ENCODE measurements around the gene SNX7. TPM values are rescaled to one million over a fixed set of nuclear protein-coding genes. Genes with fewer than 3 reads are reported as not detected.

Gene SNX7
- total RNA-seq, 2 experiments from 2014 or later = 0.18 TPM; not detected in 1

DNA sequence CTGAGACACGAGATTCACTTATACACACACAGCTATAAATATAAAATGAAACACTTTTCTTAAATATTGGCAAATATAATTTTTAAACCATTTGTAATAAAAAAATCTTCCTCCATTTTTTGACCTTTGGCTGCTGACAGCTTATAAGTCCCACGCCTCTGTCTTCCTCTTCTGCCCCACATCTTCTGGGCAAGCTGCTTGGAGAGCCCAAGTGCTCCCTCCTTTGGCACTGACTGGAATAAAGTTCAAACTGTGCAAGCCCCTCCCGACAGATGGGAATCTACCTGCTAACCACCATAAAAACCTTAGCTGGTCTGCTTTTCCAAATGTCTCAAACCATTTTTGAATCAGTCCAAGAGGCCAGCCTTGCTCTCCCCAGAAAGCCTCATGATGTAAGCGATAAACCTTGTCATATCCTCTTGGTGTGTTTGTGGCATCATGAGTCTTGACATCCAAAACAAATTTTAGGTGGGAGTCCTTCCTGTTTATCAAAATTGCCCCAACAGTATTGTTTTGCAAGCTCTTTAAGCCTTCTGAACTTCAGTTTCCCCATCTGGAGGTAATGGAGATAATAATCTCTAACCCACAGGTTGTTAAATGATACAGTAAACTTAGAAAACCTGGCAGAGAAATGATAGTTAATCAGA, 99.8 kb downstream of the SNX7 start:
- no peaks in the 10 kb centered on the region for H3K36me3 Mint-ChIP-seq (ENCODE audit: low read depth)
- POLR2A ChIA-PET = no interaction called here
- no peaks in the 10 kb centered on the region for H3K27me3 Mint-ChIP-seq
- peaks cover 7% of the 10 kb centered on the region for H3K4me1 Mint-ChIP-seq
- no peak for DNase-seq
- no peak overlapping the region for H3K27ac Mint-ChIP-seq
- no peak overlapping the region for H3K4me3 Mint-ChIP-seq
- CTCF ChIA-PET = interaction anchor here (0.8 kb wide), 1 partner anchor 946 kb away, joined by 3 read pairs; no protein-coding TSS in a partner anchor
- H3K9me3 Mint-ChIP-seq = no peaks in the 10 kb centered on the region

DNA sequence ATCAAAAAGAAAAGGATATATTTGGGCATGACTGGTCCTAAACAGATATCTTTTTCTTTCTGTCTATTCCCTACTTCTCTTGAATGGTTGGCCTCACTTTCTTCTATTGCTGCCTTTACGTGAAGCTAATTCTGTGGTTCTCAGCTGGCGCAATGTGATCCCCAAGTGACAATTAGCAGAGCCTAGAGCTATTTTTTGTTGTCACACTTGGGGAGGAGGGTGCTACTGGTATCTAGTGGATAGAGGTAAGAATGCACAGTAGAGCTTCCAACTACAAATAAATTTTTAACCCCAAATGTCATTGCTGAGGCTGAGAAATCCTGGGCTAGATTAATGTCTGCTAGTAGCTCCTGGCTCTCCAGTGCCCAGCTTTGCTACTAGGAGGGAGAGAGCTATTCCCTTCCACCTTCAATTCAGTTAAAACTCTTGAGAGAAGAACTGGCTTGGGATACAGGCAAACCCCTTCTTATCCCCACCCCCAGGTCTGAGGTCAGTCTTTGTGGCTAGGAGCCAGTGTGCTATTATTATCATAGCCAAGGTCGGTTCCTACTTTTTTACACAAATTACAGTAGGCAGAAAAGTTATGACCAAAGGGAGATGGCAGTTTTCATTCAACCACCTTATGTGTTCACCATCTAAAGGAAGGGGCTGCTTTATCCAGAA, 102.1 kb downstream of the SNX7 start:
- POLR2A ChIA-PET = no interaction called here
- CTCF ChIA-PET = no interaction called here

DNA sequence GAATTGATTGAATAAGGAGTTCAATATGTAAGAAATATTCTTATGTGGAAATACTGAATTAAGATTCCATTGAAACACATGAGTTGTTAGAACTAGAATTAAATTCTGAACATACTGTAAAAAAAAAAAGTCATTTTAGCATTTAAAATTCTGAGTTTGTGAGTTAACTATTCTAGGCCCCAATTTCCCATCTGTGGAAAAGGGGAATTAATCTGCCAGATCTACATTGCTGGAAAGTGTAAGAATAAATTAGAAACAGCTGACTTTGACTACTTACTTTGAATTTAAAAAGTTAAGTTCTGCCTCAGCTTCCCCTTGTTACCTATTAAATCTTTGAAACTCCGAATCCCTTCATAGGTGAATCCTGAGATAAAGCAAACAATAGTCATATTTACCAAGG, 103.0 kb downstream of the SNX7 start:
- no peaks in the 10 kb centered on the region for H3K27me3 Mint-ChIP-seq
- H3K4me1 Mint-ChIP-seq = peaks cover 7% of the 10 kb centered on the region
- ChIA-PET CTCF (interaction anchor here (0.8 kb wide), 1 partner anchor 26 kb away, joined by 3 read pairs; no protein-coding TSS in a partner anchor), POLR2A (no interaction called here)
- H3K9me3 Mint-ChIP-seq = no peaks in the 10 kb centered on the region
- no peaks in the 10 kb centered on the region for H3K36me3 Mint-ChIP-seq (ENCODE audit: low read depth)
- H3K27ac Mint-ChIP-seq = no peak overlapping the region
- DNase-seq = no peak
- no peak overlapping the region for H3K4me3 Mint-ChIP-seq

More for the DNA sequence above, 102.1 kb downstream of the SNX7 start:
- DNase-seq = no peak
- Mint-ChIP-seq H3K27ac (no peak overlapping the region), H3K27me3 (no peaks in the 10 kb centered on the region), H3K4me1 (peaks cover 7% of the 10 kb centered on the region), H3K36me3 (ENCODE audit: low read depth) (no peaks in the 10 kb centered on the region), H3K9me3 (no peaks in the 10 kb centered on the region), H3K4me3 (no peak overlapping the region)

DNA sequence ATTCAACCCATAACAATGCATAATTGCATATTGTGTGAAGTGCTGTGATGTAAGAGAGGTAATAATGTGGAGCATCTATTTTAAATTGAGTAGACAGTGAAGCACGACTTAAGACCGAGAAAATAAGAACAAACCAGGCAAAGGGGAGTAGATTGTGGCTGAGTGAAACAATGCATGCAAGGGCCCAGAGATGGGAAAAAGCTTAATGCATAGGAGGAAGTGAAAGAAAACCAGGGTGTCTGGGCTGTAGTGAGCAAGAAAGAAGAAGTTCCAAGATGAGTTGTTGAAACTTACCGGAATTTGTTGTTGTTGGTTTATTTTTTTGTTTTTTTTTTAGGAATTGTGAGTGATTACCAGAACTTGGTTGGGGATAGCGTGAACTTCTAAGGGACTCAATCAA, 104.7 kb downstream of the SNX7 start:
- H3K4me3 Mint-ChIP-seq = no peak overlapping the region
- ChIA-PET CTCF (no interaction called here), POLR2A (no interaction called here)
- no peaks in the 10 kb centered on the region for H3K9me3 Mint-ChIP-seq
- H3K27me3 Mint-ChIP-seq = no peaks in the 10 kb centered on the region
- H3K36me3 Mint-ChIP-seq (ENCODE audit: low read depth) = no peaks in the 10 kb centered on the region
- no peak overlapping the region for H3K27ac Mint-ChIP-seq
- H3K4me1 Mint-ChIP-seq = peaks cover 6% of the 10 kb centered on the region
- DNase-seq = no peak

DNA sequence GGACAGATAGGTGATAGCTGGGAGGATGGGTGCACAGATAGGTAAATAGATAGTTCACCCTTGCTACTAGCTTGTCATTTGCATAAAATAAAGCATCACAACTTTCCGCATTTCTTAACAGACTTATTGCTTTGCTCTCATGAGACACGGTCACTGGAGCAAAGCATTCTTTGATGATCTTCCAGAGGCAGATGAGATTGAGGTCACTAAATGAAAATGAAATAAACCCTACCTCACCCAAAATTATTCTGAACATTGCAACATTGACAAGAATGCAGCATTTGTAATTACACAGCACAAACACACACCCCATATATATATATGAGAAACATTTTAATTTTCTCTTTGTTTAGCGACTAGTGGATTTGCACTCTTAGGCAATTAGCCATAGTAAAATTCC, 107.6 kb downstream of the SNX7 start:
- Mint-ChIP-seq H3K27me3 (no peaks in the 10 kb centered on the region), H3K4me3 (no peak overlapping the region), H3K36me3 (ENCODE audit: low read depth) (no peaks in the 10 kb centered on the region), H3K4me1 (no peaks in the 10 kb centered on the region), H3K9me3 (no peaks in the 10 kb centered on the region), H3K27ac (no peak overlapping the region)
- DNase-seq = no peak
- ChIA-PET CTCF (interaction anchor here (1.1 kb wide), 1 partner anchor 19 kb away, joined by 3 read pairs; no protein-coding TSS in a partner anchor), POLR2A (no interaction called here)

DNA sequence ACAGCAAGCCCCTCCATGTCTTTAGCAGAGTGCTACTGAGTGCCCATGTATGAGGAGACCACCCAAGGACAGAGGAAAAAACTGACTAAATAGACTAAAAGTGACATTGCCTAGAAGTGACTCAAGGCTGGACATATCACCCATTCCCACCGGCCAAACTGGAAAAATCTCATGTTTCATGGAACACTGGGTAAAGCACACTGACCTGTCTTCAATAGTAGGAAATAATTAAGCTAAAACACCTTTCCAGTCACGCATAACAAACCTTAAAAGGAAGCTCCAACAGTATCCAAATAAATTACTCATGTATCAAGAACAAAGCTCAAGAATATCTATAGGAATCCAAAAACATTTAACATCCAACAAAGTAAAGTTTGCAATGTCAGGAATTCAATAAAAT, 120.4 kb downstream of the SNX7 start:
- no peaks in the 10 kb centered on the region for H3K4me1 Mint-ChIP-seq
- H3K36me3 Mint-ChIP-seq (ENCODE audit: low read depth) = no peaks in the 10 kb centered on the region
- ChIA-PET CTCF (interaction anchor here (1.0 kb wide), 1 partner anchor 12 kb away, joined by 3 read pairs; no protein-coding TSS in a partner anchor), POLR2A (no interaction called here)
- DNase-seq = no peak
- H3K4me3 Mint-ChIP-seq = no peak overlapping the region
- H3K27ac Mint-ChIP-seq = no peak overlapping the region
- no peaks in the 10 kb centered on the region for H3K27me3 Mint-ChIP-seq
- peaks cover 5% of the 10 kb centered on the region for H3K9me3 Mint-ChIP-seq

DNA sequence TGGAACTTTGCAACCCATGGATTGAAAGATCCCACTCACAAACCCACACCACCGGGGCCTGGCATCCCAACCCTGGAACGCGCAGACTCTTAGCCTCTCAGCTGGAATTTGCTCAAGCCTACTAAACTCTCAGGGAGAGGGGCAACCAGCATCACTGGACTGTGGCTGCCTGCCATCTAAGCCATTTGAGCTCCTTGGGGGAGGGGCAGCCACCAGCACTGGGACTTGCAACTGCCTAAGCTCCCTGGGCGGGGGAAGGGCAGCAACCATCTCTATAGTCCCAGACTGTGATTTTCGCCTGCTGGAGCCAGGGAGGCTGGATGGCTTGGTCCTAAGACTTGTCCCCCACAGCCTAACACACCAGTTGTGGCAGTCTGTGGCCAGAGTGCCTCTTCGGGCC, 122.3 kb downstream of the SNX7 start:
- Mint-ChIP-seq H3K27me3 (no peaks in the 10 kb centered on the region), H3K4me1 (no peaks in the 10 kb centered on the region), H3K4me3 (no peak overlapping the region), H3K36me3 (ENCODE audit: low read depth) (no peaks in the 10 kb centered on the region), H3K9me3 (peaks cover 5% of the 10 kb centered on the region), H3K27ac (no peak overlapping the region)
- ChIA-PET POLR2A (no interaction called here), CTCF (interaction anchor here (2.0 kb wide), 1 partner anchor 10 kb away, joined by 6 read pairs; no protein-coding TSS in a partner anchor)
- no peak for DNase-seq

DNA sequence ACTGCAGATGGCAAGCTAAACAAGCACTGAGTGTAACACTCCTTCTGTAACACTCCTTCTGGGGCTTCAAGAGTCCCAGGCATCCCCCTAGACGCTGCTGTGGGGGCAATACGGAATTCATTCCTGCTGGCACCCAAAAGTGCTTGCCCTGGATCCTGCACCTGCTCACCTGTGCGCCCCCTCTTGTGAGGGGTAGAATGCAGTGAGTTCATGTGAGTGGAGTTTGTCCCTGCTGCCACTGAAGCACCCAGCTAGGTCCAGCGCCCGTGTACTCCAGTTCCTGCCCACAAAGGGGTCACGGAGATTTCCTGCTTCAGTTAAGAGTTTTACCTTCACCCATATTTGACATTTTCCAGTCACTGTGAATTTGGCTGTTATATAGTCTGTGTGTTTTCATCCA, 130.0 kb downstream of the SNX7 start:
- no peak for DNase-seq
- no peaks in the 10 kb centered on the region for H3K9me3 Mint-ChIP-seq
- H3K36me3 Mint-ChIP-seq (ENCODE audit: low read depth) = no peaks in the 10 kb centered on the region
- ChIA-PET CTCF (interaction anchor here (1.2 kb wide), 1 partner anchor 21 kb away, joined by 3 read pairs; no protein-coding TSS in a partner anchor), POLR2A (no interaction called here)
- H3K4me3 Mint-ChIP-seq = no peak overlapping the region
- H3K27me3 Mint-ChIP-seq = no peaks in the 10 kb centered on the region
- peaks cover 1% of the 10 kb centered on the region for H3K4me1 Mint-ChIP-seq
- no peak overlapping the region for H3K27ac Mint-ChIP-seq

DNA sequence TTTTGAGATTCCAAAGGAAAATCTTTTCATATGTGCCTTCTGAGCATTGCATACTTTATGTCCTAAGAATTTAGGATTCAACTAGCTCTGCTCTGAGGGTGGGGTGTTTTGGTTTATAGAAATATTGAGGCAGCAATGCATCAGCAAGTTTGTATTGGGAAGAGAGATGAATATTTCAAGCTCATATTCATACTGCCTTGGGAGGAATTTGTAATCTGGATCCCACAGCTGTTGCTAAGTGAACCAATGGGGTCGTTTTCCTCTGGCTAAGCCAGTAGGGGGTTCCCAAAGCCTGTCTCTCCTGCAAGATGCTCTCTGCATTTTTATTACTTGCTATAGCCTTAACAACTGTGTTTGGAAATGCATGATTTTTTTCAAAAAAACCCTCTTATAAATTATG, 130.6 kb downstream of the SNX7 start:
- peaks cover 1% of the 10 kb centered on the region for H3K4me1 Mint-ChIP-seq
- H3K27ac Mint-ChIP-seq = no peak overlapping the region
- no peak for DNase-seq
- ChIA-PET CTCF (interaction anchor here (1.2 kb wide), 1 partner anchor 20 kb away, joined by 3 read pairs; no protein-coding TSS in a partner anchor), POLR2A (no interaction called here)
- H3K27me3 Mint-ChIP-seq = no peaks in the 10 kb centered on the region
- H3K36me3 Mint-ChIP-seq (ENCODE audit: low read depth) = no peaks in the 10 kb centered on the region
- H3K4me3 Mint-ChIP-seq = no peak overlapping the region
- no peaks in the 10 kb centered on the region for H3K9me3 Mint-ChIP-seq

DNA sequence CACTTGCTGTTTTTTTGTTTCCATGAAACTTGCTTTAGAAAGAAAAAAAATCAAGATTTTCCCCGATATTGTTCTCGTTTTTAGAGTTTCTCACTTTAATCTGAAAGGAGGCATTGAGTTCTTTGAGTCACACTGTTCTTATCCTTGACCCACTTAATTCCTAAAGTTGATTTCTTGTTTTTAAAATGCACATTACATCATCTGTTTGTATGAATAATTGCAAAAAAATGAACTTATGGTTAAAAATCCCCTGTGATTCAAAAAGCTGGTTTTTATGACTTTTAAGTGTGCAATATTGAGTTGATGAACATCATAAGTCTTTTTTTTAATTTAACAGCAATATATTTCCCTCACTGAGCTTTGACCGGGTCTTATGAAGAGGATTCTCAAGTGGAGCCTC, 131.6 kb downstream of the SNX7 start:
- DNase-seq = no peak
- peaks cover 6% of the 10 kb centered on the region for H3K4me1 Mint-ChIP-seq
- H3K27me3 Mint-ChIP-seq = no peaks in the 10 kb centered on the region
- H3K9me3 Mint-ChIP-seq = no peaks in the 10 kb centered on the region
- ChIA-PET CTCF (interaction anchor here (1.0 to 2.3 kb wide), 8 partner anchors 8 to 911 kb away, joined by 3 to 14 read pairs (median 4); no protein-coding TSS in a partner anchor), POLR2A (no interaction called here)
- no peak overlapping the region for H3K4me3 Mint-ChIP-seq
- no peak overlapping the region for H3K27ac Mint-ChIP-seq
- H3K36me3 Mint-ChIP-seq (ENCODE audit: low read depth) = no peaks in the 10 kb centered on the region

DNA sequence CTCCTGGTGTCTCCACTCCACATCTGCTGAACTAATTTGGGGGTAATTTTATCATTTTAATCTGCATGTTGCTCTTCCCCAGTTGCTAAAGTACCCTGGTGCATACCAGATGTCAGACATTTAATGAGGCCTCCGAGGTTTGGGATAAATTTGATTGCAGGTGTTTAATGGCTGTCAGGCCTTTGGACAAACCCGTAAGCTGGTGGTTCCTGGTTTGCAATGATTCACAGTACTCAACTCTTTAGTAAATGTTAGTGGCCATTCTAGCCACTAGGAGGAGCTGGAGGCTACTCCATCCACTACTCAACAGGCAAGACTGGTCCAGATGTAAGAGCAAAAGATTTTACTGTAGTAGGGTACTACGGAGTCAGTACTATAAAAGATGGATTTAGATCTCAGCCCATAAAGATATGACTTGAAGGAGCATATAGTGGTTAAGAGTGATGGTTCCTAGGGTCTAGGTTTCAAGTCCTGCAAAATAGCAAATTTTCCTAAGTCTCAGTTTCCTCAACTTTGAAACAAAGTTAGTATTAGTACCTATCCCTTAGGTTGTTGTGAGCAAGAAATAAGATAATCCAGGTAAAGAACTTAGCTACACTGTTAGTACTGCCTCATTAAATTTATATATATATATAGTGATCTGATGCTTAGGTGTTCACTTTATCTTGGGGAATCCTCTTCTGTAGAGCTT, 132.8 kb downstream of the SNX7 start:
- DNase-seq = peak; percentile 52
- H3K9me3 Mint-ChIP-seq = no peaks in the 10 kb centered on the region
- no peaks in the 10 kb centered on the region for H3K27me3 Mint-ChIP-seq
- no peaks in the 10 kb centered on the region for H3K36me3 Mint-ChIP-seq (ENCODE audit: low read depth)
- H3K4me1 Mint-ChIP-seq = peaks cover 8% of the 10 kb centered on the region
- ChIA-PET CTCF (interaction anchor here (0.7 to 2.3 kb wide), 14 partner anchors 10 to 913 kb away, joined by 3 to 14 read pairs (median 4); no protein-coding TSS in a partner anchor), POLR2A (no interaction called here)
- H3K4me3 Mint-ChIP-seq = no peak overlapping the region
- H3K27ac Mint-ChIP-seq = no peak overlapping the region

DNA sequence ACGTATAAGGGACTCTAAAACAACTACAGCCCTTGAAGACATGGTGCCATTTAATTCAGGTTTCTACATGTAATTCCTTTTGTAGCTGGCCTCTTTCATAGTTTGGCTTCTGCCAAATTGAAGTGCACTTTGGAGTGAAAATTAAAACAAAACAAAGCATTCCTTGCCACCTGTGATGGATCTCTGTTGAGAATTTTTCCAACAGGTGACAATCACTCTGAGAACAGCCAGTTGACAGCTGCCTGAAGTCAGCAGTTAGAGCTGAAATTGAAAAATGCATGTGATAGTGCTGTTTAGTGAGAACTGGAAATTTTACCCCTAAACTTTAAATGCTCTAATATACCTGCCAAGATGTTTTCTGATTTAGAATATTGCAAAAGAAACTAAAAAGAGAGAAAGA, 134.5 kb downstream of the SNX7 start:
- Mint-ChIP-seq H3K4me1 (peaks cover 8% of the 10 kb centered on the region), H3K4me3 (no peak overlapping the region), H3K27ac (no peak overlapping the region), H3K36me3 (ENCODE audit: low read depth) (no peaks in the 10 kb centered on the region), H3K27me3 (no peaks in the 10 kb centered on the region), H3K9me3 (no peaks in the 10 kb centered on the region)
- no peak for DNase-seq
- ChIA-PET POLR2A (no interaction called here), CTCF (interaction anchor here (0.9 kb wide), 1 partner anchor 47 kb away, joined by 3 read pairs; no protein-coding TSS in a partner anchor)

DNA sequence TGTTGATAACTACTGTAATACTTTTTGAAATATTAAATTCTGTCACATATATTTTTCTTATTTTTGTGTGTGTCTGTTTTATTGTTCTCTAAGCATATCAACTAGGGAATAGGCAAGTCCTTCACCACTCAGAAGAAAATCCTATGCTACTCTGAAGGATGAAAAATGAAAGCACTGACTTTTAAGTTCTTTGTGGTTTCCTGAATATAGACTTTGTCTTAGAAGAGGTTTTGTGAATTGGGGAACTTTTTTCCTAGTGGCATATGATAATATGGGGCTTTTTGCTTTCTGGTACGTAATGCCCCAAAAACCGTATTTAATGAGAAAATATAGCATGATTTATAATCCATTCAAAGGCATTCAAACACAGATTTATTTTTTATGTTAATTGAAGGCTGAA, 136.0 kb downstream of the SNX7 start:
- DNase-seq = no peak
- H3K4me1 Mint-ChIP-seq = peaks cover 8% of the 10 kb centered on the region
- POLR2A ChIA-PET = no interaction called here
- CTCF ChIA-PET = no interaction called here
- no peaks in the 10 kb centered on the region for H3K9me3 Mint-ChIP-seq
- no peak overlapping the region for H3K4me3 Mint-ChIP-seq
- no peak overlapping the region for H3K27ac Mint-ChIP-seq
- H3K36me3 Mint-ChIP-seq (ENCODE audit: low read depth) = no peaks in the 10 kb centered on the region
- H3K27me3 Mint-ChIP-seq = no peaks in the 10 kb centered on the region
